HG03432 (cell line): ENCODE data around the gene PRDM15.
A peak's percentile ranks its signal among the peaks of the same experiment; 100 is the strongest.

Source experiments
- ATAC-seq: cut with Tn5 transposase; IDR thresholded peaks from one replicate; pipeline ENCODE4 v1.9.1; 2021; ENCODE audit warnings: mild to moderate bottlenecking, moderate library complexity; ENCODE audit not compliant: unreplicated experiment

PRDM15 gene

DNA sequence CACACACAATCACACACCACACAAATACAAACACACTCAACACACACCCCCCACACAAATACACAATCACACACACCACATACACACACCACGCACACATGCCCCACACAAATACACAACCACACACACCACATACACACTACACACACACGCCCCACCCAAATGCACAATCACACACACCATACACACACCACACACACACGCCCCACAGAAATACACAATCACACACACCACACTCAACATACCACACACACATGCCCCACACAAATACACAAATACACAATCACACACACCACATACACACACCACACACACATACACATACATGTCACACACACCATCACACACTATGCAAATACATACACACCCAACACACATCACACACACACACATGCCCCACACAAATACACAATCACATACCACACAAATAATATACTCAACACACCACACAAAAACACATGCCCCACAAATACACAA lies 50.2 kb downstream of the PRDM15 start:
- ATAC-seq, result no peak

- ATAC-seq, result no peak
These were observed 50.9 kb downstream of the PRDM15 start for GRCh38 chr21:41827951-41828883.

GRCh38 chr21:41825881-41826280 lies 53.3 kb downstream of the PRDM15 start:
- ATAC-seq, result no peak

DNA sequence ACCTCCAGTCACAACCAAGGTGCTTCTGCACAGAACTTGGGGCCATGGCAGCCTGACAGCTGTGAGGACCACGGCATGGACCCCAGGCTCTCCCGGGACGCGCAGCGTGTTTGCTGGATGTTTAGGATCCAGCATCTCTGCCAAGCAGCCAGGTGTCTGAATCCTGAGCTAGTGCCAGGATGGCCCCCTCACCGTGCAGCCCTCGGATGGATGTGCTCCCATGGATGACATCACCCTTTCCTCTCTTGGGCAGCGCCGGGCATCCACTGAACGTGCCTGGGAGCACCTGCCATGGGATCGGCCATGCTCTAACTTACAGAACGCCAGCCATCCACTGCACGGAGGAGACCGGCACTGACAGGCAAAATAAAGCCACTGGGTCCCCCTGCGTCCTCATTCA lies 53.9 kb downstream of the PRDM15 start:
- no peak for ATAC-seq

DNA sequence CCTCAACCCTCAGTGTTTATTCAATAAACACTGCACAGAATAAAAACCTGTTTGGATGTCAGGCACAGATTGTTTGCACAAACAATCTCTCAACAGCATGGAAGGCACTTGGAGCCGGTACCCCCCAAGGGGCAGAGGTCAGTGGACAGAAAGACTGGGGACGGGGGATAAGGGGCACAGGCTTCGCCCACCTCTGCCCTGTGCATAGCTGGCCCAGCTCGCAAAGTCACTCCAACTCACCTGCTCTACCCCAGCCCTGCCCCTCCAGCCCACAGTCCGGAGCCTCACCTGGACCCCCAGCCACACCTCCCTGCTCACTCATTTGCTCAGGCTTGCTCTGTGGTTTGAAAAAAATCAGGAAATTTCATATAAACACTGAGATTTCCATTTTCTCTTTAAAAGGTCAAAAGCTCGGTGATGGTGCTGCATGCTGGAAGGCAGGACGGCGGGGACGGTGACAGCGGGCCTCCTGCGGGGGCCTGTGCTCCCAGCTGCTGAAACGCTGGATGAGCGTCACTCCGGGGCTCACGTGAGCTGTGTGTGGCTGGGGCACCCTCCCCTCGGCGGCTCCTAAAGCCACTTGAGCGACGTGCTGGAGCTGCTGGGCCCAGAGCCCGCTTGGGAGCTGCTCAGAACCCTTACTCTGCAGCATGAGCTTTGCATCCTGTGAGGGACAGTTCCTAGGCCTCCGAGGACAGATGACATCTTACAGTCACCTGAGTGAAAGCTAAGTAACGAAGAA lies 54.5 kb downstream of the PRDM15 start:
- ATAC-seq, result no peak

GRCh38 chr21:41823906-41824305 lies 55.2 kb downstream of the PRDM15 start:
- no peak for ATAC-seq

DNA sequence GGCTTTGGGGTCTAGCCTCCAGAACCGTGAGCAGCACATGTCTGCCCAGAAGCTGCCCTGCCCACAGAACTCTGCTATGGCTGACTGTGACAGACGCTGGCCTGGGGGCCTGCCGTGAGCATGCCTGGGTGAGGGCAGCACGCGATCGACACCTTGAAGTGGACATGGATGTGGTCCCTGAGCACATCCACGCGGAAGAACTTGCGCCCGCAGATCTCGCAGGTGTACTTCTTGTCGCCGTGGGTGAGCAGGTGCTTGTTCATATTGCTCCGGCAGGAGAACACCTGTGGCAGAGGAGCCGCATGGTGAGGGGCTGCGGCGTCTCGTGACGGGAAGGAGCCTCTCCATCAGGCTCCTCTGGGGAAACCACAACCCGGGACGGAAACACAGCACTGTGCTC lies 56.0 kb downstream of the PRDM15 start:
- no peak for ATAC-seq

DNA sequence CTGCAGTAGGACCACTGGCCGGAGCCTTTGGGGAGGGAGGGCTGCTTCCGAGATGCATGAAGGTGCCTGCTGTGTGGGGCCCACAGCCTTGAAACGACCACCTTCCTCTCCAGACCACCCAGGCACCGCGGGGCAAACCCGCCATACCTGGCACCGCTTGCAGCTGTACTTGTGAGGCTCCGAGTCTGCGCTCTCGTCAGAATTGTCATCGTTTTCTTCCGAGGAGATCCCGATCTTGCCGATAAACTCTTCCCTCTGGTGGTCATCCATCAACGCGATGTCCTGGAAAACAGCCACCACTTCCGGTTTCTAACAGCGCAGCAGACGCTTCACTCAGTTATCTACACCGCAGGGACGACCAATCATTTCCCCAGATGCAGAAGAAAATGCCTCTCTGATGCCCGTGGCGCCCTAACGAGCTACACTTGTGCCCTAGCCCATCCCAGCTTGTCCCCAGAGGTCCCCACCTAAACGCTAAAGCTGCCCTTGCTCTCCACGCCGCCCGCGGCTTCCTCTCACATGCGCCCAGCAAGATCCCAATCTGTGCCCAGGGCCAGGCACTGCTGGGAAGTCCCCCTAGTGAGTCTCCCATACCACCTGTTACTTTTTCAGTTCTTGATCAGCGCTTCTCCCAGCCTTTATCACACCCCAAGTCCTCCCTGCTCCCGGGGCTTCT lies 57.2 kb downstream of the PRDM15 start:
- ATAC-seq, result no peak

DNA sequence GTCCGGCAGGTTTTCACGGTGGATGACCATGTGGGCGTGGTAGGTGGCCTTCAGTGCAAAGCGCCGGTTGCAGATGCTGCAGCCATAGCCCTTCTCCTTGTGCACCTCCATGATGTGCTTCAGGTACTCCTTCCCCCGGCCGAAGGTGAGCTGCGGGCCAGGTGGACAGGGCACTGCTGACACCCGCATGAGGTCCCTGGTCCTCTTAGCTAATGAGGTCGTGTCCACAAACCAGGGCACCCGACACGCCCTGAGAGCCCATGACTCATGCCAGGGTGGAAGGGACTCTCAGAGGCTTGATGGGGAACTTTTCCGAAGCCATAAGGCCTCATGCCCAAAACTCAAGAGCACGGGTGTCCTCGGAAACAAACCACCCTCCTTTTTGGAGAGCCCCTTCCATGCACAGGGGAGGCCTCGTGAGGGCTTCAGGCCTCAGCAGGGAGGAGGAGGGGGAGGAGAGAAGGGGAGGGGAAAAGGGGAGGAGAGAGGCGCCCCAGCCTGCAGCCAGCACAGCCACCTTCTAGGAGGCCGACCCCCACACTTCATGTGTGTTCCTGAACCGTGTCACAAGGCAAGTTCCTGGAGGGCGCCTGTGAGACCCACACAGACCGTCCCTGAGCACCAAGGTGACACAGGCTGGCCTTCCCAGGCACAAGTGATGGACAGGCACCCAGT lies 57.9 kb downstream of the PRDM15 start:
- ATAC-seq, result no peak

- ATAC-seq, result no peak
These were observed 58.6 kb downstream of the PRDM15 start for GRCh38 chr21:41820384-41821080.

DNA sequence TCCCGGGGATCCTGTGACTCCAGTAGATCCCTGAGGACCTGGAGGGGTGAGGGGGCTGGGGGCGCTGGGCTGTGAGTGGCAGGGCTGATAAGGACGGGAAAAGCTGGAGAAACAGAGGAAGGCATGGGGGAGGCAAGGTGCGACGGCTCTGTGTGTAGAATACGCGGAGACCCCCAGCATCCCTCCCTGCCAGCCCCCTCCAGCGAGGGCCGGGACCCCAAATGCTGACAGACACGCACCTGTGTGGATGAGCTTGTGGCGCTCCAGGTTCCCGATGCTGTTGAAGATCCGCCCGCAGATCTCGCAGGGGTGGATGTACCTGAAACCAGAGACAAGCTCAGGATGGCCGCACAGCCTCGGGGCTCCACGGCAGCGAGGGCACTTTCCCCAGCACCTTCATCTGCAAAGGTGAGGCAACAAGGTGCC lies 59.3 kb downstream of the PRDM15 start:
- ATAC-seq, result no peak

DNA sequence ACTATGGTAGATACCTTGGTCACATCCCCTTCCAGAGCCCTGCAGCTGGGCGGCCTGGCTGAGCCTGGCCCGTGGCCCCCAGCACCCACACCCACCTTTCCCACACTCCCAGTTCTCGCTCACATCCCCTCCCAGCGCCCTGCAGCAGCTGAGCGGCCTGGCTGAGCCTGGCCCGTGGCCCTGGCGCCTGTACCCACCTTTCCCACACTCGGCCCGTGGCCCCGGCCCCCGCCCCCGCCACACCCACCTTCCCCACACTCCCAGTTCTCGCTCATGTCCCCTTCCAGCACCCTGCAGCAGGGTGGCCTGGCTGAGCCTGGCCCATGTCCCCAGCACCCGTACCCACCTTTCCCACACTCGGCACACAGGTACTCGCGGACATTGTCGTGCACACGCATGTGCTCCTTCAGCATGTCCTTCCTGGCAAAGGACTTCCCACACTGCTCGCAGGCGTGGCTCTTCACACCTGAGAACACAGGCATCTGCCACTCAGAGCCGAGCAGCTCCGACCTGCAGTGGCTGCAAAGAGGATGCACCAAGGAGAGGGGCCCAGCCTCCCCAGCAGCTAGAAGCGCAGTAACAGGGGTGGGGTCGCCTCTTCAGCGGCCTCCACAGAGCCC lies 59.8 kb downstream of the PRDM15 start:
- no peak for ATAC-seq

DNA sequence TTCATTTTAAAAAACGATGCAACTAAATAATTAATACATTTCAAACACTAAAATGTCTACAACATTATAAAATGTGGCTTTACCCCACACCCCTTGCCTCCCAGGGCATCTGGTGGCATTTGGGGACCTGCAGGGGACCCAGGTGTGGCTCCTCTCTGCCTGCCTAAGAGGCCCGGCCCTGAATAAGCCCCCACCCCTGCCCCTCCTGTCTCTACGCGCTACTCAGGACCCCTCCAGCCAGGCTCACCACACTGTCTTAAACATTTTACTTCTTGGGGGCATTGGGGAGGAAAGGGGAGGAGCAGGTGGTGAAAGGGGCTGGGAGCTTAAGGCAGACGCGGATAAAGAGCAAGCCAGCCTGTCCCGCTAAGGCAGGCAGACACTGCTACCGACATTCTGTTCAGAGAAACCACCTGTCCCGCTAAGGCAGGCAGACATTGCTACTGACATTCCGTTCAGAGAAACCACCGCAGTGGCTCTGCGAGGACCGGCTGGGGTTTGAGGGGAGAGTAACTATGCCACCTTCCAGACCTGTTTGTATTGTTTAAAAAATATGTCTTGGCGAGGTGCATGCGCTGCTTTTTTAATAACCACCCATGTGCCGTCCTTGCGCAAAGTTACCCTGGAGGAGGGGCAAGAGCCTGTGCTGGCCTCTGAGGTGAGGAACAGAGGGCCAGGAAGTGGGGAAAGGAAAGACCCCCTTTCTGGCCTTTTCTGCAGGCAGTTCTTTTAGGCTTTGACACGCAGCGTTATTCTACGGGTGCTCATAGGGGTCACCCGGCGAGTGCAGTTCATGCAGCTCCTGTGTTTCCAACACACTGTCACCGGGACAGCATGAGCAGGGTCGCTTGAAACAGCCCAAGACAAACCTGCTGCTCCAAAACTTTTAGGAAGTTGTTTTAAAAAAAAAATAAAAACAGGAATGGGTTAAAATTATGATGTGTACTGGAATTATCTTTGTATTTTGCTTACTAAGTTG lies 61.0 kb downstream of the PRDM15 start:
- no peak for ATAC-seq

DNA sequence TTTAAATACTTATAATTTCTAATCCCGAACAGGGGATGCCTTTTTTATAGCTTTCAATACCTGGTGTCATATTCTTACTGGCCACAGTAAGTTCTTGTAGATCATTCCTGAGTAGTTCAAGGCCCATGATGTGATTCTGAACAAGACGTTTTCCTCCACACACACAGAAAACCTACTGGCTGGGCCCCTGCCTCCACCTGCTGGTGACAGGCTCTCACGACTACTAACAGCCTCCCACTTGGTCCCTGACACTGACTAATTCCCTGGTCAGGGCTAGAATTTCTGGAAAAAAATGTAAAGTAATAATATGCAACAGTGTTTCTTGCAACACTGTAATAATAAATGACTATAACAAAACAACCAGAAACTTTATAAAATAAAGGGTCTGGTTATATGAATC lies 61.9 kb downstream of the PRDM15 start:
- peak; percentile 66 for ATAC-seq

DNA sequence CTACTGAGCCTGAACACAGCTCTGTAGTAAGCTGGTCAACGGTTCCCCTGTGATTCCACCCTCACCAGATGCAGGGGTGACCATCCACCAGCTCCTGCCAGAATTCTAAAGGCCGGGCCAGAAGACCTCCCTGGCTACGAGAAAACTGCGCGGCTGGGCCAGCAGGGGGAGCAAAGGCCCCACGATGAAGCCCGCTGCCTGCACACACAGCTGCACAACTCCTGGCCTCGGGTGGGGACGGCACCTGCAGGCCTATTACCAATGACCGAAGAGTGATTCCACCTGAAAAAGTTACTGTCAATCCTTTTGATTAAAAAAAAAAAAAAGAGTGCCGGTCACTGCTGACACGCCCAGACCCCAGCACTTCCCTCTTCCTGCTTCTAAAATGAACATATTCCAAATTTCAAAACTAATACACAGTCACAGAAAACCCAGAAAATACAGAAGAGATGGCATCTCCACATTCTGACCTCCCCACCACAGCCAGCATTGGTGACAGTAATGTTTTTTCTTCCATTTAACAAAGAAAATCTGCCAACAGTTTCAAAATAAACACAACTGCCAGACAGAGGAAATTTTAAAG lies 62.5 kb downstream of the PRDM15 start:
- peak; percentile 80 for ATAC-seq

- ATAC-seq, result peak; percentile 18
These were observed 63.2 kb downstream of the PRDM15 start for GRCh38 chr21:41815652-41816582.

DNA sequence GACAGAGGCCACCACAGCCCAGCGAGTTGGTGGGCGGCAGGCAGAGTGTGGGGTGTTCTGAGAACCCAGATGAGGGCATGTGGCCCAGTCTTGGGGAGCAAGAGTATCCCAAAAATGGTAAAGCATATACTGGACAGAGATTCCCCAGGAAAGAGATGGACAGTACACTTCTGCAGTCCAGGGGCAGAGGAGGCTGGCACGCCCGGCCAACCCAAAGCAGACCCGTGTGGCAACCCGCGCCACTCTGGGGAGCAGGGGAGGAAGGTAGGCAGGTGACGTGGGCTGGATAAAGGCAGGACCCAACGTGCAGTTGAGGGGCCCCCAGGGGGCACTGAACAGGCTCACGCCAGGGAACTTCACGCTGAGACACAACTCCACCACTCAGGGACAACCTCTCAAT lies 65.9 kb downstream of the PRDM15 start:
- ATAC-seq, result no peak
